Measurements from ENCODE around the gene ACTG1. TPM values are rescaled to one million over a fixed set of nuclear protein-coding genes. Genes with fewer than 3 reads are reported as not detected.

Gene ACTG1
- total and polyA plus RNA-seq, 11 donors: 149 to 1,653 (median 423) TPM

DNA sequence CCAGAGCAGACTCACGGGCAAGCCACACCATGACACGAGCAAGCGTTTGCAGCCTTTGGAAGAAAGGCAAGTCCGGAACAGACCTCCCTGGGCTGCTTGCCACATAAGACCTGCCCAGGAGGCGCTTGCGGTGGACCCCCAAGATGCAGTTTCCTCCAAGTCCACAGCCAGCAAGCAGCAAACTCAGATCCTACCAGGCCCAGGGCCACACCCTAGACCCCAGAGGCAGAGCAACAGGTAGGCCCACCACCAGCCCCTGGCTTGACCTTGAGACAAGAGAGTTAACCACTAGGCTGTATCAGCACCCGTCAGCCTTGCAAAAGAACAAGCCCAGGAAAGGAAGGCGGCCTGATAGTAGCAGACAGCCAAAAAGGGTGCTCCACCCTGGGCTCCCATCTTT lies 37.2 kb upstream of the ACTG1 start:
- DNase-seq (no peak), ATAC-seq (no peak)
- H3K4me3 ChIP-seq: no peak overlapping the region
- WGBS, 4 donors: 88 to 95% (median 93%) methylated on average over 8 of the region's 8 CpGs
- H3K36me3 ChIP-seq: peaks cover 0 to 57% (median 47%) of the 10 kb centered on the region in 9 donors
- H3K27me3 ChIP-seq: no peaks in the 10 kb centered on the region
- TF ChIP-seq, protein P1, sequence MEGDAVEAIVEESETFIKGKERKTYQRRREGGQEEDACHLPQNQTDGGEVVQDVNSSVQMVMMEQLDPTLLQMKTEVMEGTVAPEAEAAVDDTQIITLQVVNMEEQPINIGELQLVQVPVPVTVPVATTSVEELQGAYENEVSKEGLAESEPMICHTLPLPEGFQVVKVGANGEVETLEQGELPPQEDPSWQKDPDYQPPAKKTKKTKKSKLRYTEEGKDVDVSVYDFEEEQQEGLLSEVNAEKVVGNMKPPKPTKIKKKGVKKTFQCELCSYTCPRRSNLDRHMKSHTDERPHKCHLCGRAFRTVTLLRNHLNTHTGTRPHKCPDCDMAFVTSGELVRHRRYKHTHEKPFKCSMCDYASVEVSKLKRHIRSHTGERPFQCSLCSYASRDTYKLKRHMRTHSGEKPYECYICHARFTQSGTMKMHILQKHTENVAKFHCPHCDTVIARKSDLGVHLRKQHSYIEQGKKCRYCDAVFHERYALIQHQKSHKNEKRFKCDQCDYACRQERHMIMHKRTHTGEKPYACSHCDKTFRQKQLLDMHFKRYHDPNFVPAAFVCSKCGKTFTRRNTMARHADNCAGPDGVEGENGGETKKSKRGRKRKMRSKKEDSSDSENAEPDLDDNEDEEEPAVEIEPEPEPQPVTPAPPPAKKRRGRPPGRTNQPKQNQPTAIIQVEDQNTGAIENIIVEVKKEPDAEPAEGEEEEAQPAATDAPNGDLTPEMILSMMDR (IDR thresholded peaks at IDR 0.05): no peak
- TF ChIP-seq POLR2A (IDR thresholded peaks at IDR 0.05): no peak
- H3K4me1 ChIP-seq: peaks cover 0 to 41% (median 23%) of the 10 kb centered on the region in 12 donors
- H3K27ac ChIP-seq: no peak overlapping the region
- intact Hi-C loops (cut with DNase I): loop anchor here in 6 of 10 donors (2.0 to 5.0 kb wide), 5 partner anchors 27 to 63 kb away; partner anchors contain the start of gene ACTG1 (in 1 of the 6)
- no peaks in the 10 kb centered on the region for H3K9me3 ChIP-seq

DNA sequence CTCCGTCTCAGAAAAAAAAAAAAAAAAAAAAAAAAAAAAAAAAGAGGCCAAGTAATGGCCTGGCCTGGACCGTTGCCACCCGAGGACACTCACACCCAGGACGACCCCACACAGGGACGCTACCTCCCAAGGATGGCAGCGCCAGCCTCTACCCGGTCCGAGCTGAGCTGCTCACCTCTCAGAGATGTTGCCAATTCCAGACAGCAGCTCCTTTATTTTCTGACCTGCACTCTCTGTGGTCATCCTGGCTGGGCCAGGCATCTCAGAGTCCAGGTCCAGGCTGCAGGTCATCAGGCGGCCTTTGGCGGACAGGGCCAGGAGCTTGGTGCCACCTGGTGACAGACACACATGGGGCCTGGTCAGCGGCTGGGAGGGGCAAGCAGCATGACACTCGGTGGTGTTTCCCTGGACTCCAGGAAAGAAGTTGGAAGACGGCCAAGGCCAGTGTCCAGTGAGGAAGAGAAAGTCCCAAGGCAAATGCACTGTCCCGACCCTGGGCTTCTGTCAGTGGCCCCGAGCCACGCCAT lies 36.5 kb upstream of the ACTG1 start:
- intact Hi-C loops (cut with DNase I): no loop called here
- no peak for ATAC-seq
- TF ChIP-seq, protein P1 (IDR thresholded peaks at IDR 0.05): no peak
- no peak for TF ChIP-seq POLR2A (IDR thresholded peaks at IDR 0.05)
- WGBS, 4 donors: 75 to 85% (median 81%) methylated on average over 11 to 16 of the region's 16 CpGs
- Histone ChIP-seq H3K36me3 (peaks cover 0 to 65% (median 54%) of the 10 kb centered on the region in 9 donors), H3K4me1 (peaks cover 0 to 38% (median 23%) of the 10 kb centered on the region in 12 donors), H3K27me3 (no peaks in the 10 kb centered on the region), H3K9me3 (no peaks in the 10 kb centered on the region), H3K4me3 (no peak overlapping the region), H3K27ac (no peak overlapping the region)
- DNase-seq: no peak

DNA sequence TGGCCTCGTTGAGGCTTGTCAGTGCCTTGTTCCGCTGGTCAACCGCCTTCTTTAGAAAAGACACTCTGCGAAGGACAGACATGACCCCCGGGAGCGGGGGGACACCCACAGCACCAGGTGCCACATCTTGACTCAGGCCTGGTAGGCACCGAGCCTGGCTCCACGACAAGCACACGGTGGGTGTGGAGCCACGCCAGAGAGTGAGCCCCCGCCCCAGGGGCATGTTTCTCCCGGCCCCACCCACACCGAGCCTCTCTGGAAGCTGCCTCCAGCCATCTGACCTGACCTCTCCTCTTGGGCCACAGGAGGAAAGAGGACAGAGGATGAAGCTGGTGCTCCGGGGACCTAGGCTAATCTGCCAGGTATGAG lies 35.0 kb upstream of the ACTG1 start:
- Histone ChIP-seq H3K27me3 (no peaks in the 10 kb centered on the region), H3K36me3 (peaks cover 0 to 80% (median 61%) of the 10 kb centered on the region in 9 donors), H3K4me3 (no peak overlapping the region), H3K27ac (no peak overlapping the region), H3K9me3 (no peaks in the 10 kb centered on the region), H3K4me1 (peaks cover 0 to 34% (median 12%) of the 10 kb centered on the region in 12 donors)
- WGBS, 4 donors: 83 to 95% (median 88%) methylated on average over 7 to 14 of the region's 14 CpGs
- TF ChIP-seq, protein P1 (IDR thresholded peaks at IDR 0.05): no peak
- DNase-seq: peak in 1 of 5 donors; percentile 17
- intact Hi-C loops (cut with DNase I): no loop called here
- ATAC-seq: no peak

DNA sequence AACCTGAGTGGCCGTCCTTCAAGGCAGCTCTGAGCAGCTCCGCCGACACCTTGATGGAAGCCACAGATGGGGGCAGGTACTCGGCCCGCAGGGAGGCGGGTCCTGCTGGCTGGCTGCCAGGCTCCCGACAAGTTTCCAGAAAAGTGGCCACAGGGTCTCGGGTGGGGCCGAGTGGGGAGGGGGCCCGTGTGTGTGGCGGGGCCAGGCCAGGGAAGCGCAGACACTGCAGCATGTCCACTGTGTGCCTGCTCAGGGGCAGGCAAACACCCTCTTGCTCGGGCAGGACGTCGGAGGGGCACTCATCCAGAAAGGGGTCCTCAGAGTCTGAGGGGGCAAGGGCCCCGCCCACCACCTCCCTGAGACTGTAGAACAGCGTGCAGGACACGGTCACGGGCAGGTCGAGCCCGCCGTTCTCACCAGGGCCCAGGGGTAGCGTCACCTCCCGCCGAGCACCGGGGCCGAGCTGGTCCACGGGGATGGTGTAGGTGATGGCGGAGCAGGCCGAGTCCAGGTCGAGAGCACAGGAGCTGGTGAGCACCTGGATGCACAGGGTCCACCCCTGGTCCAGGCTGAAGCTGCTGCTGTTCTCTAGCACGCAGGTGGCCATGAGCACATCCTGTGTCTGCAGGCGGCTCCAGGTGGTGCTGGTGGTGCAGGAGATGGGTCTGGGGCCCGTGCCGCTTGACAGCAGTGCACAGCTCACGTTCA lies 34.5 kb upstream of the ACTG1 start:
- TF ChIP-seq, protein P1 (IDR thresholded peaks at IDR 0.05): no peak
- no peak for TF ChIP-seq POLR2A (IDR thresholded peaks at IDR 0.05)
- intact Hi-C loops (cut with DNase I): no loop called here
- Histone ChIP-seq H3K27me3 (no peaks in the 10 kb centered on the region), H3K36me3 (peaks cover 0 to 84% (median 65%) of the 10 kb centered on the region in 9 donors), H3K4me3 (no peak overlapping the region), H3K9me3 (no peaks in the 10 kb centered on the region), H3K27ac (no peak overlapping the region), H3K4me1 (peaks cover 0 to 36% (median 12%) of the 10 kb centered on the region in 12 donors)
- 86 to 90% (median 88%) methylated on average over 22 to 36 of the region's 36 CpGs for WGBS, 4 donors
- DNase-seq (peak in 1 of 5 donors; percentile 18), ATAC-seq (no peak)
